Endothelial cell (in vitro differentiated cells): ENCODE measurements around the gene CCDC187. TPM values are rescaled to one million over a fixed set of nuclear protein-coding genes. Genes with fewer than 3 reads are reported as not detected.

Experiments
- DNase-seq: peaks from one replicate; pipeline ENCODE4 v3.0.0; 2021; ENCODE audit warnings: low spot score
- H3K27ac Mint-ChIP-seq: one replicate; pipeline ENCODE4 v1.8.0; 2021; ENCODE audit warnings: mixed read lengths, inconsistent platforms; ENCODE audit not compliant: unreplicated experiment
- H3K27me3 Mint-ChIP-seq: one replicate; pipeline ENCODE4 v1.8.0; 2021; ENCODE audit warnings: mild to moderate bottlenecking, moderate library complexity, mixed read lengths, inconsistent platforms; ENCODE audit not compliant: unreplicated experiment
- H3K36me3 Mint-ChIP-seq: one replicate; pipeline ENCODE4 v1.8.0; 2021; ENCODE audit warnings: mild to moderate bottlenecking, low read depth, mixed read lengths, inconsistent platforms; ENCODE audit not compliant: unreplicated experiment
- H3K4me1 Mint-ChIP-seq: one replicate; pipeline ENCODE4 v1.8.0; 2021; ENCODE audit warnings: mild to moderate bottlenecking, mixed read lengths, inconsistent platforms; ENCODE audit not compliant: unreplicated experiment
- H3K4me3 Mint-ChIP-seq: one replicate; pipeline ENCODE4 v1.8.0; 2021; ENCODE audit warnings: mild to moderate bottlenecking, mixed read lengths, inconsistent platforms; ENCODE audit not compliant: unreplicated experiment
- H3K9me3 Mint-ChIP-seq: one replicate; pipeline ENCODE4 v1.8.0; 2021; ENCODE audit warnings: mixed read lengths, inconsistent platforms; ENCODE audit not compliant: unreplicated experiment
- CTCF ChIP-seq: fragments of 200-600 bp; sonication (generic); IDR thresholded peaks from one replicate; pipeline ENCODE4 v1.5.0; 2021; ENCODE audit warnings: antibody characterized with exemption; ENCODE audit not compliant: unreplicated experiment
- total RNA-seq: library from RNA; stranded (reverse); fragmentation: NEBNext Ultra II Directional; extraction: Animal tissue kit (Norgen Biotek cat#: 25700); gene quantifications from one replicate; pipeline ENCODE4 v1.2.1, GENCODE V29; 2021; ENCODE audit not compliant: unreplicated experiment

The CCDC187 gene
- total RNA-seq, 1 donor from 2014 or later, result 0.05 TPM

GRCh38 chr9:136279471-136279870 lies 24.4 kb downstream of the CCDC187 start:
- H3K4me1 Mint-ChIP-seq, result no peaks in the 10 kb centered on the region
- TF ChIP-seq CTCF, result no peak
- no peaks in the 10 kb centered on the region for H3K9me3 Mint-ChIP-seq
- peaks cover 2% of the 10 kb centered on the region for H3K27me3 Mint-ChIP-seq
- DNase-seq, result no peak
- H3K4me3 Mint-ChIP-seq, result no peak overlapping the region
- H3K27ac Mint-ChIP-seq, result no peak overlapping the region
- H3K36me3 Mint-ChIP-seq, result no peaks in the 10 kb centered on the region

GRCh38 chr9:136278894-136279293 lies 25.0 kb downstream of the CCDC187 start:
- no peak for DNase-seq

GRCh38 chr9:136278221-136278620 lies 25.7 kb downstream of the CCDC187 start:
- H3K27me3 Mint-ChIP-seq, result peaks cover 2% of the 10 kb centered on the region
- no peak overlapping the region for H3K27ac Mint-ChIP-seq
- H3K9me3 Mint-ChIP-seq, result no peaks in the 10 kb centered on the region
- no peaks in the 10 kb centered on the region for H3K36me3 Mint-ChIP-seq
- TF ChIP-seq CTCF, result no peak
- H3K4me3 Mint-ChIP-seq, result no peak overlapping the region
- DNase-seq, result no peak
- no peaks in the 10 kb centered on the region for H3K4me1 Mint-ChIP-seq

More at GRCh38 chr9:136278894-136279293, 25.0 kb downstream of the CCDC187 start:
- no peak overlapping the region for H3K4me3 Mint-ChIP-seq
- no peaks in the 10 kb centered on the region for H3K4me1 Mint-ChIP-seq
- TF ChIP-seq CTCF, result no peak
- H3K9me3 Mint-ChIP-seq, result no peaks in the 10 kb centered on the region
- no peak overlapping the region for H3K27ac Mint-ChIP-seq
- peaks cover 2% of the 10 kb centered on the region for H3K27me3 Mint-ChIP-seq
- H3K36me3 Mint-ChIP-seq, result no peaks in the 10 kb centered on the region

GRCh38 chr9:136277746-136278145 lies 26.1 kb downstream of the CCDC187 start:
- no peaks in the 10 kb centered on the region for H3K9me3 Mint-ChIP-seq
- H3K4me3 Mint-ChIP-seq, result no peak overlapping the region
- H3K36me3 Mint-ChIP-seq, result no peaks in the 10 kb centered on the region
- no peak overlapping the region for H3K27ac Mint-ChIP-seq
- no peak for TF ChIP-seq CTCF
- peaks cover 2% of the 10 kb centered on the region for H3K27me3 Mint-ChIP-seq
- no peaks in the 10 kb centered on the region for H3K4me1 Mint-ChIP-seq
- no peak for DNase-seq

GRCh38 chr9:136276716-136277115 lies 27.2 kb downstream of the CCDC187 start:
- H3K9me3 Mint-ChIP-seq, result no peaks in the 10 kb centered on the region
- H3K4me1 Mint-ChIP-seq, result no peaks in the 10 kb centered on the region
- no peaks in the 10 kb centered on the region for H3K36me3 Mint-ChIP-seq
- no peak for DNase-seq
- H3K4me3 Mint-ChIP-seq, result no peak overlapping the region
- peaks cover 2% of the 10 kb centered on the region for H3K27me3 Mint-ChIP-seq
- H3K27ac Mint-ChIP-seq, result no peak overlapping the region
- no peak for TF ChIP-seq CTCF
